Measurements from ENCODE around the gene PAPSS2. TPM values are rescaled to one million over a fixed set of nuclear protein-coding genes. Genes with fewer than 3 reads are reported as not detected.
A peak's percentile ranks its signal among the peaks of the same experiment; 100 is the strongest.

Gene PAPSS2
- total RNA-seq, 1 experiment from 2014 or later: 1.5 TPM

- no peak overlapping the region for H3K4me3 ChIP-seq
- H3K4me1 ChIP-seq: no peaks in the 10 kb centered on the region
- no peaks in the 10 kb centered on the region for H3K9me3 ChIP-seq (replicated peaks)
- no peaks in the 10 kb centered on the region for H3K36me3 ChIP-seq
- H3K27ac ChIP-seq: no peak overlapping the region
- no peaks in the 10 kb centered on the region for H3K27me3 ChIP-seq
- DNase-seq: no peak
Observed at GRCh38 chr10:87674943-87675342, 15.3 kb downstream of the PAPSS2 start.

GRCh38 chr10:87675396-87676376 is 16.0 kb downstream of the PAPSS2 start:
- H3K4me1 ChIP-seq: no peaks in the 10 kb centered on the region
- no peaks in the 10 kb centered on the region for H3K9me3 ChIP-seq (replicated peaks)
- no peak overlapping the region for H3K27ac ChIP-seq
- no peak for DNase-seq
- no peaks in the 10 kb centered on the region for H3K36me3 ChIP-seq
- no peak overlapping the region for H3K4me3 ChIP-seq
- no peaks in the 10 kb centered on the region for H3K27me3 ChIP-seq

- H3K4me3 ChIP-seq: no peak overlapping the region
- no peak for DNase-seq
- H3K27ac ChIP-seq: no peak overlapping the region
- no peaks in the 10 kb centered on the region for H3K36me3 ChIP-seq
- H3K27me3 ChIP-seq: no peaks in the 10 kb centered on the region
- no peaks in the 10 kb centered on the region for H3K9me3 ChIP-seq (replicated peaks)
- no peaks in the 10 kb centered on the region for H3K4me1 ChIP-seq
Observed at GRCh38 chr10:87677595-87677994, 17.9 kb downstream of the PAPSS2 start.

GRCh38 chr10:87678302-87678701 is 18.6 kb downstream of the PAPSS2 start:
- Histone ChIP-seq H3K9me3 (replicated peaks) (no peaks in the 10 kb centered on the region), H3K4me3 (no peak overlapping the region), H3K4me1 (no peaks in the 10 kb centered on the region), H3K27ac (no peak overlapping the region), H3K27me3 (no peaks in the 10 kb centered on the region), H3K36me3 (no peaks in the 10 kb centered on the region)
- no peak for DNase-seq

- Histone ChIP-seq H3K36me3 (no peaks in the 10 kb centered on the region), H3K27ac (no peak overlapping the region), H3K4me3 (no peak overlapping the region), H3K9me3 (replicated peaks) (no peaks in the 10 kb centered on the region), H3K4me1 (no peaks in the 10 kb centered on the region), H3K27me3 (no peaks in the 10 kb centered on the region)
- no peak for DNase-seq
Observed at GRCh38 chr10:87683356-87683755, 23.7 kb downstream of the PAPSS2 start.

- Histone ChIP-seq H3K4me3 (no peak overlapping the region), H3K4me1 (no peaks in the 10 kb centered on the region), H3K27me3 (no peaks in the 10 kb centered on the region), H3K36me3 (no peaks in the 10 kb centered on the region), H3K9me3 (replicated peaks) (no peaks in the 10 kb centered on the region), H3K27ac (no peak overlapping the region)
- no peak for DNase-seq
Observed at GRCh38 chr10:87684001-87684638, 24.4 kb downstream of the PAPSS2 start.

GRCh38 chr10:87685832-87686574 is 26.3 kb downstream of the PAPSS2 start:
- no peak overlapping the region for H3K4me3 ChIP-seq
- H3K27ac ChIP-seq: no peak overlapping the region
- no peaks in the 10 kb centered on the region for H3K4me1 ChIP-seq
- H3K27me3 ChIP-seq: no peaks in the 10 kb centered on the region
- no peaks in the 10 kb centered on the region for H3K9me3 ChIP-seq (replicated peaks)
- H3K36me3 ChIP-seq: no peaks in the 10 kb centered on the region
- DNase-seq: no peak

- no peaks in the 10 kb centered on the region for H3K4me1 ChIP-seq
- no peaks in the 10 kb centered on the region for H3K27me3 ChIP-seq
- no peak for DNase-seq
- H3K27ac ChIP-seq: no peak overlapping the region
- no peak overlapping the region for H3K4me3 ChIP-seq
- H3K36me3 ChIP-seq: no peaks in the 10 kb centered on the region
- no peaks in the 10 kb centered on the region for H3K9me3 ChIP-seq (replicated peaks)
Observed at GRCh38 chr10:87691506-87692070, 31.9 kb downstream of the PAPSS2 start.

- Histone ChIP-seq H3K27me3 (no peaks in the 10 kb centered on the region), H3K4me1 (no peaks in the 10 kb centered on the region), H3K4me3 (no peak overlapping the region), H3K27ac (no peak overlapping the region), H3K36me3 (no peaks in the 10 kb centered on the region), H3K9me3 (replicated peaks) (no peaks in the 10 kb centered on the region)
- DNase-seq: no peak
Observed at GRCh38 chr10:87692956-87693484, 33.3 kb downstream of the PAPSS2 start.

GRCh38 chr10:87694011-87694794 is 34.5 kb downstream of the PAPSS2 start:
- no peaks in the 10 kb centered on the region for H3K27me3 ChIP-seq
- H3K36me3 ChIP-seq: no peaks in the 10 kb centered on the region
- no peak overlapping the region for H3K27ac ChIP-seq
- H3K9me3 ChIP-seq (replicated peaks): no peaks in the 10 kb centered on the region
- DNase-seq: peak in 1 of 2 experiments; percentile 23
- no peak overlapping the region for H3K4me3 ChIP-seq
- H3K4me1 ChIP-seq: no peaks in the 10 kb centered on the region

- Histone ChIP-seq H3K27me3 (no peaks in the 10 kb centered on the region), H3K27ac (no peak overlapping the region), H3K36me3 (no peaks in the 10 kb centered on the region), H3K9me3 (replicated peaks) (no peaks in the 10 kb centered on the region), H3K4me1 (no peaks in the 10 kb centered on the region), H3K4me3 (no peak overlapping the region)
- no peak for DNase-seq
Observed at GRCh38 chr10:87695074-87695473, 35.4 kb downstream of the PAPSS2 start.

GRCh38 chr10:87696922-87697745 is 37.5 kb downstream of the PAPSS2 start:
- Histone ChIP-seq H3K4me3 (no peak overlapping the region), H3K36me3 (no peaks in the 10 kb centered on the region), H3K27me3 (no peaks in the 10 kb centered on the region), H3K9me3 (replicated peaks) (no peaks in the 10 kb centered on the region), H3K4me1 (no peaks in the 10 kb centered on the region), H3K27ac (no peak overlapping the region)
- no peak for DNase-seq

GRCh38 chr10:87700031-87700796 is 40.5 kb downstream of the PAPSS2 start:
- no peak for DNase-seq
- Histone ChIP-seq H3K4me3 (no peak overlapping the region), H3K36me3 (no peaks in the 10 kb centered on the region), H3K27ac (no peak overlapping the region), H3K4me1 (no peaks in the 10 kb centered on the region), H3K9me3 (replicated peaks) (no peaks in the 10 kb centered on the region), H3K27me3 (no peaks in the 10 kb centered on the region)

All from SJCRH30 (cell line).